Suppressor macrophage (primary cell): ENCODE data around the gene MESP1.
"Not testable (repeated sequence)": the region's sequence is repeated elsewhere in the genome, so short reads cannot be mapped to it uniquely, and the experiment has no call there.

Experiments
- DNase-seq, 4 experiments: peaks; one replicate each; pipeline ENCODE4 v3.0.0-alpha.2; 2020 to 2022
- total RNA-seq, 17 experiments: gene quantifications; one replicate each; lab custom pipeline; 2026; ENCODE audit warnings: mixed read lengths in 6 of 17, inconsistent platforms in 3 of 17; lab: John Stamatoyannopoulos, UW

MESP1 gene, protein sequence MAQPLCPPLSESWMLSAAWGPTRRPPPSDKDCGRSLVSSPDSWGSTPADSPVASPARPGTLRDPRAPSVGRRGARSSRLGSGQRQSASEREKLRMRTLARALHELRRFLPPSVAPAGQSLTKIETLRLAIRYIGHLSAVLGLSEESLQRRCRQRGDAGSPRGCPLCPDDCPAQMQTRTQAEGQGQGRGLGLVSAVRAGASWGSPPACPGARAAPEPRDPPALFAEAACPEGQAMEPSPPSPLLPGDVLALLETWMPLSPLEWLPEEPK
- 0.04 to 1.6 (median 0.39) reads per million in 17 experiments for total RNA-seq

- DNase-seq = peak; percentile 96 to 98 (median 96)
Measured at GRCh38 chr15:89750560-89751542, at the start of gene MESP1. Gene MESP1 (minus strand): TSS chr15:89751249. CDS start chr15:89751231, 18 bp downstream.

GRCh38 chr15:89799918-89800498, 49.0 kb upstream of the MESP1 start:
- no peak for DNase-seq

DNA sequence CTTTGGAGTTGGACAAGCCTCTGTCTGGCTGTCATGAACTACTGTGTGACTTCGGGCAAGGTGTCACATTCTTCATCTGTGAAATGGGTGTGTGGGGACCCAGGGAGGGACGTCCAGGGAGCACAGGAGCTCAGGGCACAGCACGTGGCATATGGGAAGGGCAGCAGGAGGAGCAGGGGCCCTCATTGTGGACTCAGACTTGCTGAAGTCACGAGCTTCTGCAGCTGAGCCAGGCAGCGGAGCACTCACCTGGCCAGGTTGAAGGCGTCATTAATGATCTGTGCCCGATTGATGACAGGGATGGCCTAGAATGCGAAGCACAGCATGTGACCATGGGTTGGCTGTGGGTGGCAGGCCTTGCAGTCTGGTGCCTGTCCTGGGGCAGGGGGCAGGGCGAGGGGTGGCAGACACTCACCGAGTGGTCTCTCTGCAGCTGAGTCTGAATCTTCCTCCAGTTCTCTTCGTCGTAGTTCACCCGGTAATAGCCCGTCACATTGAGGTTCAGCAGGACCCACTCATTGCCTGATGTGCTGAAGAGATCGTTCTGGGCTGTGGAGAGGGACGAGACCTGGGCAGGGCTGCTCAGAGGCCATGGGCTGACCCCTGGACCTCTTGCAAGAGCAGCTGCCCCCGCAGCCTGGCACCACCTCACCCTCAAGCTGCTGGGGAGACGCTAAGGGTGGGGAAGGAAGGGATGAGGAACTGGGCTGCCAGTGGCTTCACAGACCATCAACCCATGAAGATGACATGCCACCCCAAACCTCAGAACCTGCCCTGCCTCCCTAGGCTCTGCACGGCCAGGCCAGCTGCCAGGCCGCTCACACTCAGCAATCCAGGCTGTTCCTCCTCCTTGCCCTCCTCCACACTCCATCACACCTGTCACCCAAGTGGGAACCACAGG, 48.2 kb upstream of the MESP1 start:
- no peak for DNase-seq

DNA sequence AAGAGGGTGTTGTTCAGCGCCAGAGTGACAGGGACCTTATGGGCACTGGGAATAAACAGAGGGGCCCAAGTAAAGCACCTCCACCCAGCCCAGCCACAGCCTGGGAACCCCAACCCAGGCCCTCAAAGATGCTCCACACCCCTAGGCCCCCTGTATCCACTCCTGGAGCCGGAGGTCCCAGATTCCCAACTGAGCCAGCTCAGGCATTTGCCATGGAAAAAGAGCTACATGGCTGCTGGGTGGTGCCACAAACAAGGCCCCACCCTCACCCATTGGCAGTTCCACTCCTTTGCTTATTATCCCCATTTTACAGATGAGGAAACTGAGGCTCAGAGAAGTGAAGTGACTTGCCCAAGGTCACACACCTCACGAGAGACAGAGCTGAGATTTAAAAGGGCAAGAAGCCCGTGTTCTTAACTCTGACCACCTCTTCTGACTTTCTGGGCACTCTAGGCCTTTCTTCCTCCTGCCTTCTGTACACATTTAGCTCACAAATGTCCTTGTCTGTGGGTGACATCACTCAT, 46.7 kb upstream of the MESP1 start:
- DNase-seq = no peak

GRCh38 chr15:89795996-89796395, 44.9 kb upstream of the MESP1 start:
- no peak for DNase-seq

DNA sequence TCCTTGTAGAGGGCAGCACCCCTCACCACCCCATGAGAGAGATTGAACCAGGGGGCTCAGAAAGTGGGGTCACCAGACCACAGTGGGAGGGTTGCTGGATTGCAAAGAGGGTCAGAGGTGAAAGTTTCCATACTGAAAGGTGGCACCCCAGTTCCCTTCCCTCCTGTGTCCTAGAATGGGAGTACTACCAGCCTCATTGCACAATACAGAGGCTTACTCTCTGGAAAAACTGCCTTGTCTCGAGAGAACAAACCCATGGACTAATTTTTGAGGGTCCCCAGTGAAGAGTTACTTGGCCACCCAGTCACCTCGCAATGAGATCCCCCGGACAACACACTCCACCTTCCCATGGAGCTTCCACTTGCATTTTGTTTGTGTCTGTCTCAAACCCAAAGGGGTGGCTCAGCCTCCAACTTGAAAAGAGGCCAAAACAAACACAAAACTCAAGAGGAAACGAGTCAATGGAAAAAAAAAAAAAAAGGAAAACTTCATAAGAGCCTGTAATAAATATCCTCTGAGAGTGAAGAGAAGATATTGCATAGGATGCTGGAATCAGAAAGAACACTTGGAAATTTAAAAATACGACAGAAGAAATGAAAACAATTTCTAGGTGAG, 43.7 kb upstream of the MESP1 start:
- DNase-seq = no peak

DNA sequence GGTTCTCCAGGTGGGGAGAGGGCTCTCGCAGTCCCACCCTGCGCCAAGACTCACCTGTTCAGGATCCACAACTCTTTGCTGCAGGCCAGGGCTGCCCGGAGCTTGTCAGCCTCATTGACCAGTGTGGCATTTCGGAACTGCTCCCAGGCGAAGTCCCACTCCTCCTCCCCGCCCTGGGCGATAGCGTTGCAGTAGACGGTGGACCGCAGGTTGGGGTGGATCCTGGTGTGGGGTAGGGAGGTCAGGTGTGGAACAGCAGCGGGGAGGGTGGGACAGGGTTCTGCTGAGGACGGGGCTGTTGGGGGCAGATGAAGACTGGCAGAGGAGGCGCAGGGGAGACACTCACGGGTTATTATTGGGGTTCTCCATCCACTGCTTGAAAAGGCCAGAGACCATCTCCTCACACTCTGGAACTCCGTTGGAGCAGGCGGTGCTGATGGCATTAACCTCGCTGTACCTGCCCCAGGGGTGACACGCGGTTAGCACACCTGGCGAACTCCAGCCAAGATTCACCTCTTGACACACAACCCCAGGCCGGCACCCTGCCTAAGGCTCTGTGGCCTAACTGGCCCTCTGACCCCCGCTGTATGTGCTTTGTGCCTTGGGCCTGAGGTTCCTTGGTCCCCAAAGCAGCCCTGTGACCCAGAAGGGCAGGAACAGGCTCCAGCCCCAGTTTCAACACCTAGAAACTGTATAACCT, 41.2 kb upstream of the MESP1 start:
- DNase-seq = peak in 1 of 4 experiments; percentile 1

DNA sequence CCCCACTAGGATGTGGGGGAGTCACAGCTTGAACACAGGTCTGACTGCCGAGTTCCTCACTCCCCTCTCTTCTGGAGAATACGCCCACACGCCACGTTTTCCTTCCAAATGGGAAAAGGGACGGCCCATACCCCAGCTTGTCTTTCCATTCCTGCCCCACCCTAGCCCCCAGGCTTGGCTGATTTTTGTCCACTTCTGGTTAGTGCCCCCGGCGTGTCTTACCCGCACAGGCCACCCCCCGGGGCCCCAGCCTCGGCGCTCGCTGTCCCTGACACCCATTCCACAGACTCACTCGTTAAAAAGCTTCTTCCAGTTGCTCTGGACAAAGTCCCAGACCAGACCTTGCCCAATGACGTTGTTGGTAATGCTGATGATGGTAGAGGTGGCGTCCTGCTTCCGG, 39.6 kb upstream of the MESP1 start:
- no peak for DNase-seq

- DNase-seq = no peak
Measured at GRCh38 chr15:89790206-89790605, 39.2 kb upstream of the MESP1 start.

DNA sequence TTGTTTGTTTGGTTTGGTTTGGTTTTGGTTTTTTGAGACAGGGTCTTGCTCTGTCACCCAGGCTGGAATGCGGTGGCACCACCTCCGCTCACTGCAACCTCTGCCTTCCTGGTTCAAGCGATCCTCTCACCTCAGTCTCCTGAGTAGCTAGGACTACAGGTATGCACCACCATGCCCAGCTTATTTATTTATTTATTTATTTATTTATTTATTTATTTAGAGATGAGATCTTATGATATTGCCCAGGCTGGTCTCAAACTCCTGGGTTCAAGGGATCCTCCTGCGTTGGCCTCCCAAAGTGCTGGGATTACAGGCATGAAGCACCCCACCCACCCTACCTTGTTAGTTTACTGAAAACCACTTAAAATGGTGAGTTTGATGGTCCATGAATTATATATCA, 37.5 kb upstream of the MESP1 start:
- not testable (repeated sequence) for DNase-seq

GRCh38 chr15:89787944-89788343, 36.9 kb upstream of the MESP1 start:
- DNase-seq = no peak

DNA sequence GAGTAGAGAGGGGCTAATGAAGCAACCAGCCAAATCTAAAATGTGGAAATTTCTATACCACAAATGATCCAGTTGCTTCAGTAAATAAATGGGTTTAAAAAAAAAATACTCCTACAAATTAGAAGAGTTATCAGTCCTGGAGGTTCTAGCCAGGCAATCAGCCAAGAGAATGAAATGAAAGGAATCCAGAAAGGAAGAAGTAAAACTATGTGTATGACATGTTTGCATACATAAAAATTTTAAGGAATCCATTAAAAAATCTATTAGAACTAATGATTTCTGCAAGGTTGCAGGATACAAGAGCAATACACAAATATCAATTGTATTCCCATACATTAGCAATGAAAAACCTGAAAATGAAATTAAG, 34.7 kb upstream of the MESP1 start:
- DNase-seq = no peak

GRCh38 chr15:89785064-89785773, 34.2 kb upstream of the MESP1 start:
- no peak for DNase-seq

- DNase-seq = no peak
Measured at GRCh38 chr15:89784686-89784960, 33.6 kb upstream of the MESP1 start.

DNA sequence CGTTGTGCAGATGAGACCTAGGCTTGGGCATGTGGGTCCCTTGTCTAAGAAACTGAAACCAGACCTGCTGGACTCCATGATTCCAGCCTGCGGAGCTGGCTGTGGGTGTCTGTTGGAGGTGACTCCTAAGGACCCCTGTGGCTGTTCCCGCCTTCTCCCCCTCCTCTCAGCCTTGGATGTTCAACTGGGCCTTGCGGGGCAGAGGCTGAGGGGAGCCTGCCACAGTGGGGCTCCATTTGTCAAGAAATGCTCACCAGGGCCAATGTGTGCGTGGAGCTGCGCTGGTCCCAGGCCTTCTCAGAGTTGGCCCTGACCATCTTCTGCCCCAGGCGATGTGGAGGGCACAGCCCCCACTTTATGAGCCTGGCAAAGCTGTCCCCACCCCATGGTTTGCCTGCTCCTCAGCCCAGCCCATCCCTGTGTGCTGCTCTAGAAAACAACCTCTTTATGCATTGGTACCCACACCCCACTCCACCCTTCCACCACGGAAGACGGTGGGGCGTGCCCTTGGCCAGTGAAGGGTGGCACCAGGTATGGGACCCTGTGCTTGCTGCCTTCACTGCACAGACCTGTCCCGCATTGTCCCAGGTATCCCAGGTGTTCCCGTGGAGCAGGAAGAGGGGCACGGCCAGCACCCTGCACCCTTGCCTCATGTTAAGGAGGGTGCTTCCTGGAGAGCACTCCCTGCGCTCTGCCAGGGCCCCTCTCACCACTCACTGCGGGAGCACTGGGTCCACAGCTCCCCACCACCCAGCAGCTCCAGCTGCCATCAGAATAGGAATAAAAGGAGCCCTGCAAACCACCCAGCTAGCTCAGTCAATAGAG, 33.0 kb upstream of the MESP1 start:
- DNase-seq = no peak

- no peak for DNase-seq
Measured at GRCh38 chr15:89783111-89783860, 32.2 kb upstream of the MESP1 start.

DNA sequence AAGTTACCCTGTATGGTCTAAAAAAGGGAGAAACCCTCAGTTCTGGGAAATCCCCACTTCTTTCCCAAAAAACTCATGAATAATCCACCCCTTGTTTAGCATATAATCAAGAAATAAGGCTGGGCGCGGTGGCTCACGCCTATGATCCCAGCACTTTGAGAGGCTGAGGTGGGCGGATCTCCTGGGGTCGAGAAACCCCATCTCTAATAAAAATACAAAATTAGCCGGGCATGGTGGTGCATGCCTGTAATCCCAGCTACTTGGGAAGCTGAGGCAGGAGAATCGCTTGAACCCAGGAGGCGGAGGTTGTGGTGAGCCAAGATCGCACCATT, 31.5 kb upstream of the MESP1 start:
- DNase-seq = not testable (repeated sequence)

GRCh38 chr15:89781891-89782618, 31.0 kb upstream of the MESP1 start:
- DNase-seq = peak; percentile 68 to 87 (median 82)
